IMR-90 (cell line): ENCODE data around the gene OGDHL. TPM values are rescaled to one million over a fixed set of nuclear protein-coding genes. Genes with fewer than 3 reads are reported as not detected.

Experiments
- ATAC-seq: fragments of 200-7000 bp; cut with Tn5 transposase; 2 replicates; pipeline ENCODE4 v1.9.1; 2020; ENCODE audit warnings: low read depth, mild to moderate bottlenecking, moderate library complexity
- BruUV-seq: library from RNA; stranded (reverse); fragments of 400-500 nt; replicated peaks from 2 replicates; lab custom pipeline; 2021; lab: Mats Ljungman, UMichigan
- CTCF ChIA-PET: fragments of 300-600 bp; formaldehyde crosslinking; extraction: SDS; loops from one replicate; lab custom pipeline; 2021; ENCODE audit warnings: antibody characterized with exemption; lab: Yijun Ruan, JAX
- POLR2A ChIA-PET: fragments of 300-600 bp; sonication (Branson Sonifier 250); formaldehyde crosslinking; loops from one replicate; lab custom pipeline; 2022; ENCODE audit warnings: antibody characterized with exemption; ENCODE audit not compliant: unreplicated experiment; lab: Charles Lee
- DNase-seq: peaks from one replicate; pipeline ENCODE4 v3.0.0; 2013
- H2AFZ ChIP-seq: replicated peaks from 2 replicates; pipeline ENCODE3; 2013; ENCODE audit warnings: low read length, mild to moderate bottlenecking; ENCODE audit not compliant: poor library complexity
- H2AK5ac ChIP-seq: 2 replicates; pipeline ENCODE4 v1.6.1; 2013; ENCODE audit warnings: low read depth, low read length, inconsistent platforms
- H2AK9ac ChIP-seq: replicated peaks from 2 replicates; pipeline ENCODE3; 2013; ENCODE audit warnings: mild to moderate bottlenecking, low read depth, low read length, moderate library complexity; ENCODE audit not compliant: poor library complexity
- H2BK120ac ChIP-seq: 2 replicates; pipeline ENCODE4 v1.6.1; 2013; ENCODE audit warnings: low read depth, low read length, inconsistent platforms
- H2BK15ac ChIP-seq: 3 replicates; pipeline ENCODE4 v1.6.1; 2013; ENCODE audit warnings: low read depth, low read length, inconsistent platforms
- H2BK20ac ChIP-seq: 2 replicates; pipeline ENCODE4 v1.6.1; 2013; ENCODE audit warnings: low read depth, mild to moderate bottlenecking, inconsistent platforms, low read length, moderate library complexity
- H2BK5ac ChIP-seq: 2 replicates; pipeline ENCODE4 v1.6.1; 2013; ENCODE audit warnings: mild to moderate bottlenecking, low read depth, low read length, inconsistent platforms; ENCODE audit not compliant: poor library complexity, severe bottlenecking
- H3K14ac ChIP-seq: replicated peaks from 2 replicates; pipeline ENCODE4 v1.6.1; 2013; ENCODE audit warnings: low read depth, low read length, inconsistent platforms
- H3K18ac ChIP-seq: 2 replicates; pipeline ENCODE4 v1.6.1; 2013; ENCODE audit warnings: low read depth, low read length, control low read depth
- H3K23ac ChIP-seq: 2 replicates; pipeline ENCODE4 v1.6.1; 2013; ENCODE audit warnings: low read depth, low read length, inconsistent platforms
- H3K27ac ChIP-seq: 2 replicates; pipeline ENCODE4 v1.5.1; 2013; ENCODE audit warnings: mild to moderate bottlenecking, control low read depth, low read length; ENCODE audit not compliant: insufficient read depth
- H3K27me3 ChIP-seq: 2 replicates; pipeline ENCODE4 v1.6.1; 2013; ENCODE audit warnings: low read length; ENCODE audit not compliant: control insufficient read depth, insufficient read depth
- H3K36me3 ChIP-seq: 2 replicates; pipeline ENCODE4 v1.6.1; 2013; ENCODE audit warnings: low read length, mixed read lengths; ENCODE audit not compliant: control insufficient read depth, insufficient read depth
- H3K4ac ChIP-seq: 2 replicates; pipeline ENCODE4 v1.6.1; 2013; ENCODE audit warnings: low read depth, low read length, inconsistent platforms
- H3K4me1 ChIP-seq: 2 replicates; pipeline ENCODE4 v1.6.1; 2013; ENCODE audit warnings: low read length, mixed read lengths; ENCODE audit not compliant: control insufficient read depth, insufficient read depth
- H3K4me2 ChIP-seq: 2 replicates; pipeline ENCODE4 v1.6.1; 2013; ENCODE audit warnings: low read depth, mild to moderate bottlenecking, control low read depth, low read length, moderate library complexity
- H3K4me3 ChIP-seq: 2 replicates; pipeline ENCODE4 v1.5.1; 2013; ENCODE audit warnings: low read depth, mild to moderate bottlenecking, control low read depth, low read length, moderate library complexity; ENCODE audit not compliant: insufficient read depth
- H3K56ac ChIP-seq: 2 replicates; pipeline ENCODE4 v1.6.1; 2013; ENCODE audit warnings: low read length, inconsistent platforms; ENCODE audit not compliant: insufficient read depth; ENCODE audit errors: extremely low read depth
- H3K79me1 ChIP-seq, 2 experiments: 2 replicates each; pipeline ENCODE4 v1.6.1; 2013; ENCODE audit warnings: low read length in 2 of 2, inconsistent platforms in 1 of 2, low read depth in 1 of 2
- H3K9ac ChIP-seq: 2 replicates; pipeline ENCODE4 v1.6.1; 2013; ENCODE audit warnings: low read depth, low read length, control low read depth
- H3K9me1 ChIP-seq: 2 replicates; pipeline ENCODE4 v1.6.1; 2013; ENCODE audit warnings: low read length, inconsistent platforms; ENCODE audit not compliant: insufficient read depth
- H3K9me3 ChIP-seq: 2 replicates; pipeline ENCODE4 v1.6.1; 2013; ENCODE audit warnings: low read length; ENCODE audit not compliant: control insufficient read depth, insufficient read depth
- H4K20me1 ChIP-seq: 2 replicates; pipeline ENCODE4 v1.6.1; 2013; ENCODE audit warnings: low read length, inconsistent platforms; ENCODE audit not compliant: insufficient read depth
- H4K5ac ChIP-seq: 2 replicates; pipeline ENCODE4 v1.6.1; 2013; ENCODE audit warnings: mild to moderate bottlenecking, low read depth, low read length, control low read depth
- H4K8ac ChIP-seq, 2 experiments: 2 replicates each; pipeline ENCODE4 v1.6.1; 2013; ENCODE audit warnings: low read depth in 2 of 2, low read length in 2 of 2, control low read depth in 1 of 2, inconsistent platforms in 1 of 2
- H4K91ac ChIP-seq: 2 replicates; pipeline ENCODE4 v1.6.1; 2013; ENCODE audit warnings: low read depth, low read length, inconsistent platforms; ENCODE audit not compliant: insufficient read depth
- BHLHE40 ChIP-seq: fragments of 150-350 bp; IDR thresholded peaks from 2 replicates; pipeline ENCODE4 v1.6.1; 2016; ENCODE audit warnings: mild to moderate bottlenecking, low read depth, low read length
- CEBPB ChIP-seq: IDR thresholded peaks from 2 replicates; pipeline ENCODE4 v1.6.1; 2012; ENCODE audit warnings: low read depth, low read length, improper control_type of control experiment
- CHD1 ChIP-seq: IDR thresholded peaks from 2 replicates; pipeline ENCODE4 v1.6.1; 2012; ENCODE audit warnings: low read depth, low read length, improper control_type of control experiment
- FOS ChIP-seq: fragments of 150-350 bp; IDR thresholded peaks from 2 replicates; pipeline ENCODE4 v1.6.1; 2016; ENCODE audit warnings: low read depth, low read length
- MAFK ChIP-seq: IDR thresholded peaks from 2 replicates; pipeline ENCODE4 v1.6.1; 2012; ENCODE audit warnings: low read depth, low read length, improper control_type of control experiment
- MAZ ChIP-seq: IDR thresholded peaks from 2 replicates; pipeline ENCODE4 v1.6.1; 2012; ENCODE audit warnings: low read depth, mild to moderate bottlenecking, low read length, improper control_type of control experiment, moderate library complexity, borderline replicate concordance
- MXI1 ChIP-seq: IDR thresholded peaks from 2 replicates; pipeline ENCODE4 v1.6.1; 2012; ENCODE audit warnings: low read depth, mild to moderate bottlenecking, low read length, moderate library complexity, borderline replicate concordance
- NFE2L2 ChIP-seq: fragments of 150-350 bp; IDR thresholded peaks from 2 replicates; pipeline ENCODE4 v1.6.1; 2016; ENCODE audit warnings: low read depth, mild to moderate bottlenecking, low read length
- POLR2A ChIP-seq: IDR thresholded peaks from 2 replicates; pipeline ENCODE4 v1.6.1; 2012; ENCODE audit warnings: mild to moderate bottlenecking, low read depth, low read length
- RAD21 ChIP-seq: IDR thresholded peaks from 2 replicates; pipeline ENCODE4 v1.6.1; 2012; ENCODE audit warnings: low read length, improper control_type of control experiment
- RCOR1 ChIP-seq: IDR thresholded peaks from 2 replicates; pipeline ENCODE4 v1.6.1; 2012; ENCODE audit warnings: mild to moderate bottlenecking, low read length, improper control_type of control experiment; ENCODE audit not compliant: insufficient replicate concordance
- RFX5 ChIP-seq: IDR thresholded peaks from 2 replicates; pipeline ENCODE4 v1.8.0; 2012; ENCODE audit warnings: low read depth, mild to moderate bottlenecking, low read length, moderate library complexity
- SMC3 ChIP-seq: fragments of 150-350 bp; IDR thresholded peaks from 2 replicates; pipeline ENCODE4 v1.6.1; 2016; ENCODE audit warnings: low read depth, mild to moderate bottlenecking, antibody characterized with exemption, low read length, moderate library complexity
- WGBS, 2 experiments: methylation state at CpG; one replicate each; pipeline versions ENCODE4 v1.1.5 to v1.1.7; 2013; ENCODE audit warnings: missing lambda C conversion rate in 2 of 2; ENCODE audit not compliant: insufficient read length in 1 of 2; ENCODE audit errors: extremely low coverage in 2 of 2; 5-methylcytosine and 5-hydroxymethylcytosine counted together
- dilution Hi-C: fragments of 300-500 bp; cut with HindIII; formaldehyde crosslinking; loops from one replicate; pipeline ENCODE4 v1.14.3; 2018; ENCODE audit warnings: low sequenced_read_pairs; ENCODE audit not compliant: unreplicated experiment
- in situ Hi-C: fragments of 300-500 bp; cut with MboI; formaldehyde crosslinking; loops from 3 replicates; pipeline ENCODE4 v1.14.3; 2019; ENCODE audit warnings: low sequenced_read_pairs, inconsistent platforms, mixed read lengths
- intact Hi-C: fragments of 100-400 bp; cut with micrococcal nuclease; formaldehyde crosslinking; loops from 2 replicates; pipeline ENCODE4 v1.10.0; 2022
- polyA plus RNA-seq, 3 experiments: library from polyadenylated mRNA; depleted of rRNA; stranded (reverse); fragments of >200 nt; gene quantifications; 2 replicates each; pipeline ENCODE4 v1.2.3, GENCODE V29; 2012; ENCODE audit warnings: low replicate concordance in 1 of 3
- total RNA-seq: library from RNA; depleted of rRNA; stranded (reverse); fragments of >200 nt; gene quantifications from 2 replicates; pipeline ENCODE4 v1.2.3, GENCODE V29; 2012
- TF ChIP-seq, protein P1 (sequence below): conservative IDR thresholded peaks from 2 replicates; pipeline ENCODE4 v1.5.1; 2012; ENCODE audit warnings: mild to moderate bottlenecking, low read depth, low read length, improper control_type of control experiment
- TF ChIP-seq, protein P2 (sequence below): fragments of 150-350 bp; IDR thresholded peaks from 2 replicates; pipeline ENCODE4 v1.6.1; 2016; ENCODE audit warnings: low read depth, mild to moderate bottlenecking, low read length, moderate library complexity, borderline replicate concordance
- TF ChIP-seq, protein P3 (sequence below): fragments of 150-350 bp; IDR thresholded peaks from 2 replicates; pipeline ENCODE4 v1.6.1; 2017; ENCODE audit warnings: mild to moderate bottlenecking, antibody characterized with exemption, low read length, low read depth

OGDHL gene
- total and polyA plus RNA-seq, 2 of the 4 experiments (the other 2 are of a cell fraction) = 0.18 to 0.27 TPM

DNA sequence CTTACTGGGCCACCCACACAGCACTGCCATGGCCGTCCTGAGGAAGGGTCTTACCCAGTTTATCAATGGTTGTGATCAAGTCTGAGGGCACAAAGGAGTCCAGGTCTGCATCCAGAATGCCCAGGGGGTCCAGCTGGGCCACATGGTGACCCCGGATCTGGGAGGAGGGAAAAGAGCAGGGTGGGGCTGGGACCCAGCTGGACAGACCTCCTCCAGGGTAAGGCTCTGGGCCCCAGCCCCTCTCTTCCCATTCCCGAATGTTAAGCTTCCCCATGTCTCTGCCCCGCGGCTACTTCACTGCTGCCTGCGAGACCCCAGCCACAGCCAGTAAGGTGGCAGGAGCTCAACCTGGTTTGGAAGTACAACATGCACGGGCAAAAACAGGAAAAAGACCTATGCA, 9.5 kb downstream of the OGDHL start:
- Histone ChIP-seq H2BK120ac (no peak overlapping the region), H3K27ac (no peak overlapping the region), H3K4ac (no peak overlapping the region), H2AK9ac (no peak overlapping the region), H3K18ac (no peak overlapping the region), H3K9me3 (no peaks in the 10 kb centered on the region), H4K5ac (no peak overlapping the region), H3K4me1 (no peaks in the 10 kb centered on the region), H3K14ac (no peak overlapping the region), H2BK5ac (no peak overlapping the region), H2AFZ (no peak overlapping the region), H4K8ac (no peak overlapping the region), H2AK5ac (no peak overlapping the region), H2BK15ac (no peak overlapping the region), H3K4me2 (no peak overlapping the region), H4K91ac (no peak overlapping the region), H3K9ac (no peak overlapping the region), H3K9me1 (no peaks in the 10 kb centered on the region), H3K27me3 (peaks cover 9% of the 10 kb centered on the region), H3K23ac (no peak overlapping the region), H3K36me3 (no peaks in the 10 kb centered on the region), H3K4me3 (no peak overlapping the region), H4K20me1 (no peaks in the 10 kb centered on the region), H3K79me1 (no peaks in the 10 kb centered on the region), H2BK20ac (no peak overlapping the region), H3K56ac (no peak overlapping the region)
- WGBS, 2 experiments = no CpG with 5 or more reads among the region's 7 CpGs
- dilution Hi-C loops (no loop called here), intact Hi-C loops (no loop called here), in situ Hi-C loops (no loop called here)
- DNase-seq (no peak), ATAC-seq (no peak)
- no TSS peak for BruUV-seq
- POLR2A ChIA-PET = no interaction called here
- CTCF ChIA-PET = no interaction called here
- TF ChIP-seq SMC3 (no peak), CHD1 (no peak), BHLHE40 (no peak), MAZ (no peak), MXI1 (no peak), MAFK (no peak), RCOR1 (no peak), RFX5 (no peak), RAD21 (no peak), NFE2L2 (no peak), FOS (no peak), CEBPB (no peak), POLR2A (no peak)
- TF ChIP-seq, protein P1, sequence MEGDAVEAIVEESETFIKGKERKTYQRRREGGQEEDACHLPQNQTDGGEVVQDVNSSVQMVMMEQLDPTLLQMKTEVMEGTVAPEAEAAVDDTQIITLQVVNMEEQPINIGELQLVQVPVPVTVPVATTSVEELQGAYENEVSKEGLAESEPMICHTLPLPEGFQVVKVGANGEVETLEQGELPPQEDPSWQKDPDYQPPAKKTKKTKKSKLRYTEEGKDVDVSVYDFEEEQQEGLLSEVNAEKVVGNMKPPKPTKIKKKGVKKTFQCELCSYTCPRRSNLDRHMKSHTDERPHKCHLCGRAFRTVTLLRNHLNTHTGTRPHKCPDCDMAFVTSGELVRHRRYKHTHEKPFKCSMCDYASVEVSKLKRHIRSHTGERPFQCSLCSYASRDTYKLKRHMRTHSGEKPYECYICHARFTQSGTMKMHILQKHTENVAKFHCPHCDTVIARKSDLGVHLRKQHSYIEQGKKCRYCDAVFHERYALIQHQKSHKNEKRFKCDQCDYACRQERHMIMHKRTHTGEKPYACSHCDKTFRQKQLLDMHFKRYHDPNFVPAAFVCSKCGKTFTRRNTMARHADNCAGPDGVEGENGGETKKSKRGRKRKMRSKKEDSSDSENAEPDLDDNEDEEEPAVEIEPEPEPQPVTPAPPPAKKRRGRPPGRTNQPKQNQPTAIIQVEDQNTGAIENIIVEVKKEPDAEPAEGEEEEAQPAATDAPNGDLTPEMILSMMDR = no peak
- TF ChIP-seq, protein P2, sequence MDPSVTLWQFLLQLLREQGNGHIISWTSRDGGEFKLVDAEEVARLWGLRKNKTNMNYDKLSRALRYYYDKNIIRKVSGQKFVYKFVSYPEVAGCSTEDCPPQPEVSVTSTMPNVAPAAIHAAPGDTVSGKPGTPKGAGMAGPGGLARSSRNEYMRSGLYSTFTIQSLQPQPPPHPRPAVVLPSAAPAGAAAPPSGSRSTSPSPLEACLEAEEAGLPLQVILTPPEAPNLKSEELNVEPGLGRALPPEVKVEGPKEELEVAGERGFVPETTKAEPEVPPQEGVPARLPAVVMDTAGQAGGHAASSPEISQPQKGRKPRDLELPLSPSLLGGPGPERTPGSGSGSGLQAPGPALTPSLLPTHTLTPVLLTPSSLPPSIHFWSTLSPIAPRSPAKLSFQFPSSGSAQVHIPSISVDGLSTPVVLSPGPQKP = no peak
- TF ChIP-seq, protein P3, sequence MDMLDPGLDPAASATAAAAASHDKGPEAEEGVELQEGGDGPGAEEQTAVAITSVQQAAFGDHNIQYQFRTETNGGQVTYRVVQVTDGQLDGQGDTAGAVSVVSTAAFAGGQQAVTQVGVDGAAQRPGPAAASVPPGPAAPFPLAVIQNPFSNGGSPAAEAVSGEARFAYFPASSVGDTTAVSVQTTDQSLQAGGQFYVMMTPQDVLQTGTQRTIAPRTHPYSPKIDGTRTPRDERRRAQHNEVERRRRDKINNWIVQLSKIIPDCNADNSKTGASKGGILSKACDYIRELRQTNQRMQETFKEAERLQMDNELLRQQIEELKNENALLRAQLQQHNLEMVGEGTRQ = no peak
